A673 (cell line): ENCODE measurements around the gene DHRS1. TPM values are rescaled to one million over a fixed set of nuclear protein-coding genes. Genes with fewer than 3 reads are reported as not detected.
A peak's percentile ranks its signal among the peaks of the same experiment; 100 is the strongest.

ENCODE experiments used
- BruUV-seq: library from RNA; stranded (reverse); fragments of 400-500 nt; replicated peaks from 2 replicates; lab custom pipeline; 2021; lab: Mats Ljungman, UMichigan
- CTCF ChIA-PET: fragments of 300-600 bp; sonication (Branson Sonifier 250); formaldehyde crosslinking; loops from one replicate; lab custom pipeline; 2022; ENCODE audit warnings: antibody characterized with exemption; lab: Charles Lee
- POLR2A ChIA-PET: fragments of 300-600 bp; sonication (Branson Sonifier 250); formaldehyde crosslinking; loops from one replicate; lab custom pipeline; 2022; ENCODE audit warnings: antibody characterized with exemption; ENCODE audit not compliant: low non-redundant PET; lab: Charles Lee
- DNase-seq: peaks from one replicate; pipeline ENCODE4 v3.0.0-alpha.2; 2015; ENCODE audit warnings: low spot score
- H3K27ac ChIP-seq: fragments of 200-600 bp; sonication (generic); 2 replicates; pipeline ENCODE4 v1.5.1; 2016; ENCODE audit warnings: mixed run types, low read depth, mild to moderate bottlenecking, mixed read lengths, antibody characterized with exemption, low read length; ENCODE audit not compliant: poor library complexity, severe bottlenecking
- H3K27me3 ChIP-seq: fragments of 200-600 bp; sonication (generic); replicated peaks from 2 replicates; pipeline ENCODE4 v1.6.1; 2017; ENCODE audit warnings: mixed run types, low read depth, mild to moderate bottlenecking, mixed read lengths, antibody characterized with exemption, low read length; ENCODE audit not compliant: insufficient read depth, poor library complexity
- H3K36me3 ChIP-seq: fragments of 200-600 bp; sonication (generic); 2 replicates; pipeline ENCODE4 v1.6.1; 2016; ENCODE audit warnings: mixed run types, mild to moderate bottlenecking, mixed read lengths, antibody characterized with exemption, low read length; ENCODE audit not compliant: insufficient read depth, poor library complexity, severe bottlenecking
- H3K4me1 ChIP-seq: fragments of 200-600 bp; sonication (generic); 2 replicates; pipeline ENCODE4 v1.6.1; 2017; ENCODE audit warnings: mixed run types, mild to moderate bottlenecking, mixed read lengths, antibody characterized with exemption, low read length; ENCODE audit not compliant: insufficient read depth, poor library complexity, severe bottlenecking
- H3K4me3 ChIP-seq: fragments of 200-600 bp; sonication (generic); 2 replicates; pipeline ENCODE4 v1.5.1; 2016; ENCODE audit warnings: low read depth, mixed run types, mild to moderate bottlenecking, mixed read lengths, low read length; ENCODE audit not compliant: poor library complexity, severe bottlenecking
- H3K9me3 ChIP-seq: fragments of 200-600 bp; sonication (generic); 2 replicates; pipeline ENCODE4 v1.6.1; 2016; ENCODE audit warnings: mixed run types, low read depth, mild to moderate bottlenecking, mixed read lengths, antibody characterized with exemption, low read length; ENCODE audit not compliant: poor library complexity, severe bottlenecking
- CTCF ChIP-seq: fragments of 300-800, 200-600 bp; sonication (generic); conservative IDR thresholded peaks from 2 replicates; pipeline ENCODE4 v1.5.1; 2017; ENCODE audit warnings: low read depth, mild to moderate bottlenecking, antibody characterized with exemption, low read length, moderate library complexity, mixed read lengths
- EZH2 ChIP-seq: fragments of 200-600 bp; sonication (generic); IDR thresholded peaks from 2 replicates; pipeline ENCODE4 v1.6.1; 2017; ENCODE audit warnings: borderline replicate concordance, low read depth, mild to moderate bottlenecking, mixed read lengths, antibody characterized with exemption, low read length; ENCODE audit not compliant: poor library complexity, severe bottlenecking
- intact Hi-C: fragments of 100-400 bp; cut with micrococcal nuclease; formaldehyde crosslinking; loops from one replicate; pipeline ENCODE4 v1.10.0; 2022; ENCODE audit not compliant: unreplicated experiment
- total RNA-seq: library from RNA; stranded (reverse); gene quantifications from 2 replicates; pipeline ENCODE4 v1.2.3, GENCODE V29; 2021

Gene DHRS1
- total RNA-seq, 1 experiment from 2014 or later, result 13.3 TPM

GRCh38 chr14:24259282-24260025 lies 40.1 kb downstream of the DHRS1 start:
- no peaks in the 10 kb centered on the region for H3K36me3 ChIP-seq
- H3K9me3 ChIP-seq, result no peaks in the 10 kb centered on the region
- TF ChIP-seq EZH2 (no peak), CTCF (no peak)
- no peaks in the 10 kb centered on the region for H3K4me1 ChIP-seq
- intact Hi-C loops, result no loop called here
- no TSS peak for BruUV-seq
- peak; percentile 41 for DNase-seq
- H3K27me3 ChIP-seq, result no peaks in the 10 kb centered on the region
- ChIA-PET CTCF (no interaction called here), POLR2A (no interaction called here)
- no peak overlapping the region for H3K4me3 ChIP-seq
- no peak overlapping the region for H3K27ac ChIP-seq

GRCh38 chr14:24258548-24259265 lies 40.9 kb downstream of the DHRS1 start:
- DNase-seq, result no peak
- ChIA-PET CTCF (no interaction called here), POLR2A (no interaction called here)
- Histone ChIP-seq H3K27ac (no peak overlapping the region), H3K4me1 (no peaks in the 10 kb centered on the region), H3K36me3 (no peaks in the 10 kb centered on the region), H3K9me3 (no peaks in the 10 kb centered on the region), H3K27me3 (no peaks in the 10 kb centered on the region), H3K4me3 (no peak overlapping the region)
- no TSS peak for BruUV-seq
- TF ChIP-seq EZH2 (no peak), CTCF (no peak)
- intact Hi-C loops, result no loop called here

GRCh38 chr14:24258119-24258518 lies 41.5 kb downstream of the DHRS1 start:
- ChIA-PET POLR2A (no interaction called here), CTCF (no interaction called here)
- H3K9me3 ChIP-seq, result no peaks in the 10 kb centered on the region
- intact Hi-C loops, result no loop called here
- no peak for TF ChIP-seq EZH2
- TF ChIP-seq CTCF, result no peak
- no peak for DNase-seq
- H3K4me3 ChIP-seq, result no peak overlapping the region
- no peak overlapping the region for H3K27ac ChIP-seq
- no TSS peak for BruUV-seq
- no peaks in the 10 kb centered on the region for H3K4me1 ChIP-seq
- no peaks in the 10 kb centered on the region for H3K36me3 ChIP-seq
- H3K27me3 ChIP-seq, result no peaks in the 10 kb centered on the region
